ENCODE data around the gene CEP112.

DNA sequence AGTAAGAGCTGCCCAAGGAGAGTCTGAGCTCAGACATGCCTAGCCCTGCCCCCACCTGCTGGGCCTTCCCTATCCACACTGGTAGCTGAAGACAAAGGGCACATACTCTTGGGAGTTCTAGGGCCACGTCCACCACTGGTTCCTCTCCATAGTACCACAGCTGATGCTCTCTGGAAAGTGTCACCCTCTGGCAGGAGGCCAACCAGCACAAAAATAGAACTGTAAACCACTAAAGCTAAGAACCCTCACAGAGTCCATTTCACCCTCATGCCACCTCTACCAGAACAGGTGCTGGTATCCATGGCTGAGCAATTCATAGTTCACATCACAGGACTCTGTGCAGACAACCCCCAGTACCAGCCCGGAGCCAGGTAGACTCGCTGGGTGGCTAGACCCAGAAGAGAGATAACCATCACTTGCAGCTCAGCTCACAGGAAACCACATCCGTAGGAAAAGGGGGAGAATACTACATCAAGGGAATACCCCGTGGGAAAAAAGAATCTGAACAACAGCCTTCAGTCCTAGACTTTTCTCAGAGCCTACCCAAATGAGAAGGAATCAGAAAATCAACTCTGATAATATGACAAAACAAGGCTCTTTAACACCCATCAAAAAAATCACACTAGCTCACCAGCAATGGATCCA, 115.3 kb downstream of the CEP112 start:
- TF ChIP-seq, protein P1, sequence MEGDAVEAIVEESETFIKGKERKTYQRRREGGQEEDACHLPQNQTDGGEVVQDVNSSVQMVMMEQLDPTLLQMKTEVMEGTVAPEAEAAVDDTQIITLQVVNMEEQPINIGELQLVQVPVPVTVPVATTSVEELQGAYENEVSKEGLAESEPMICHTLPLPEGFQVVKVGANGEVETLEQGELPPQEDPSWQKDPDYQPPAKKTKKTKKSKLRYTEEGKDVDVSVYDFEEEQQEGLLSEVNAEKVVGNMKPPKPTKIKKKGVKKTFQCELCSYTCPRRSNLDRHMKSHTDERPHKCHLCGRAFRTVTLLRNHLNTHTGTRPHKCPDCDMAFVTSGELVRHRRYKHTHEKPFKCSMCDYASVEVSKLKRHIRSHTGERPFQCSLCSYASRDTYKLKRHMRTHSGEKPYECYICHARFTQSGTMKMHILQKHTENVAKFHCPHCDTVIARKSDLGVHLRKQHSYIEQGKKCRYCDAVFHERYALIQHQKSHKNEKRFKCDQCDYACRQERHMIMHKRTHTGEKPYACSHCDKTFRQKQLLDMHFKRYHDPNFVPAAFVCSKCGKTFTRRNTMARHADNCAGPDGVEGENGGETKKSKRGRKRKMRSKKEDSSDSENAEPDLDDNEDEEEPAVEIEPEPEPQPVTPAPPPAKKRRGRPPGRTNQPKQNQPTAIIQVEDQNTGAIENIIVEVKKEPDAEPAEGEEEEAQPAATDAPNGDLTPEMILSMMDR (IDR thresholded peaks at IDR 0.05) = no peak
- TF ChIP-seq POLR2AphosphoS5 (IDR thresholded peaks at IDR 0.05) = no peak
